ENCODE measurements around the gene SSH3.

SSH3 gene

GRCh38 chr11:67281552-67282150 is 21.7 kb upstream of the SSH3 start:
- Histone ChIP-seq H4K20me1 (ENCODE audit: control insufficient read depth, insufficient read depth, low read depth, low read length) (no peaks in the 10 kb centered on the region), H3K9me3 (ENCODE audit: control insufficient read depth, insufficient read depth, low read length) (no peaks in the 10 kb centered on the region), H3F3A (ENCODE audit: control insufficient read depth, insufficient read depth) (peaks cover 13% of the 10 kb centered on the region), H3K27me3 (ENCODE audit: control insufficient read depth, low read length) (no peaks in the 10 kb centered on the region), H3K9me2 (replicated peaks; ENCODE audit: control insufficient read depth, low read length) (no peaks in the 10 kb centered on the region), H3K27ac (ENCODE audit: low read depth, low read length) (no peak overlapping the region), H3K79me2 (ENCODE audit: control insufficient read depth, low read length) (peaks cover 45% of the 10 kb centered on the region), H3K4me3 (ENCODE audit: low read length) (no peak overlapping the region), H3K4me2 (ENCODE audit: low read length) (no peak overlapping the region), H3K36me3 (ENCODE audit: control insufficient read depth, low read length) (peaks cover 98% of the 10 kb centered on the region), H3K4me1 (ENCODE audit: control insufficient read depth, low read length) (peaks cover 56% of the 10 kb centered on the region)
- TF ChIP-seq EZH2phosphoT487 (IDR thresholded peaks at IDR 0.05; ENCODE audit: borderline replicate concordance, low read length) (no peak), CTCF (IDR thresholded peaks at IDR 0.05; ENCODE audit: low read depth, low read length, poor library complexity, severe bottlenecking) (no peak)

- Histone ChIP-seq H3K4me3 (ENCODE audit: low read length) (no peak overlapping the region), H3K9me2 (replicated peaks; ENCODE audit: control insufficient read depth, low read length) (no peaks in the 10 kb centered on the region), H3F3A (ENCODE audit: control insufficient read depth, insufficient read depth) (peaks cover 16% of the 10 kb centered on the region), H3K79me2 (ENCODE audit: control insufficient read depth, low read length) (peaks cover 38% of the 10 kb centered on the region), H4K20me1 (ENCODE audit: control insufficient read depth, insufficient read depth, low read depth, low read length) (no peaks in the 10 kb centered on the region), H3K36me3 (ENCODE audit: control insufficient read depth, low read length) (peaks cover 98% of the 10 kb centered on the region), H3K9me3 (ENCODE audit: control insufficient read depth, insufficient read depth, low read length) (no peaks in the 10 kb centered on the region), H3K4me2 (ENCODE audit: low read length) (no peak overlapping the region), H3K4me1 (ENCODE audit: control insufficient read depth, low read length) (peaks cover 56% of the 10 kb centered on the region), H3K27ac (ENCODE audit: low read depth, low read length) (no peak overlapping the region), H3K27me3 (ENCODE audit: control insufficient read depth, low read length) (no peaks in the 10 kb centered on the region)
- TF ChIP-seq EZH2phosphoT487 (IDR thresholded peaks at IDR 0.05; ENCODE audit: borderline replicate concordance, low read length): no peak
- TF ChIP-seq CTCF (IDR thresholded peaks at IDR 0.05; ENCODE audit: low read depth, low read length, poor library complexity, severe bottlenecking): no peak
These were observed 21.0 kb upstream of the SSH3 start for GRCh38 chr11:67282155-67282875.

GRCh38 chr11:67282876-67283371 is 20.4 kb upstream of the SSH3 start:
- TF ChIP-seq CTCF (IDR thresholded peaks at IDR 0.05; ENCODE audit: low read depth, low read length, poor library complexity, severe bottlenecking) (no peak), EZH2phosphoT487 (IDR thresholded peaks at IDR 0.05; ENCODE audit: borderline replicate concordance, low read length) (no peak)
- peaks cover 34% of the 10 kb centered on the region for H3K79me2 ChIP-seq (ENCODE audit: control insufficient read depth, low read length)

More at GRCh38 chr11:67282876-67283371, 20.4 kb upstream of the SSH3 start:
- Histone ChIP-seq H3K27me3 (ENCODE audit: control insufficient read depth, low read length) (no peaks in the 10 kb centered on the region), H3F3A (ENCODE audit: control insufficient read depth, insufficient read depth) (peaks cover 22% of the 10 kb centered on the region), H3K4me2 (ENCODE audit: low read length) (no peak overlapping the region), H4K20me1 (ENCODE audit: control insufficient read depth, insufficient read depth, low read depth, low read length) (no peaks in the 10 kb centered on the region), H3K9me2 (replicated peaks; ENCODE audit: control insufficient read depth, low read length) (no peaks in the 10 kb centered on the region), H3K9me3 (ENCODE audit: control insufficient read depth, insufficient read depth, low read length) (no peaks in the 10 kb centered on the region), H3K4me3 (ENCODE audit: low read length) (no peak overlapping the region), H3K36me3 (ENCODE audit: control insufficient read depth, low read length) (peaks cover 100% of the 10 kb centered on the region), H3K4me1 (ENCODE audit: control insufficient read depth, low read length) (peaks cover 57% of the 10 kb centered on the region), H3K27ac (ENCODE audit: low read depth, low read length) (no peak overlapping the region)

All from DOHH2 (cell line).